Measurements from ENCODE around the gene ZDHHC11B. TPM values are rescaled to one million over a fixed set of nuclear protein-coding genes. Genes with fewer than 3 reads are reported as not detected.
"Not testable (repeated sequence)": the region's sequence is repeated elsewhere in the genome, so short reads cannot be mapped to it uniquely, and the experiment has no call there.

The ZDHHC11B gene
- total and polyA plus RNA-seq, 2 donors (not counting 1 experiment from before 2014, with no cell fraction given): 0.52 TPM; not detected in 1

DNA sequence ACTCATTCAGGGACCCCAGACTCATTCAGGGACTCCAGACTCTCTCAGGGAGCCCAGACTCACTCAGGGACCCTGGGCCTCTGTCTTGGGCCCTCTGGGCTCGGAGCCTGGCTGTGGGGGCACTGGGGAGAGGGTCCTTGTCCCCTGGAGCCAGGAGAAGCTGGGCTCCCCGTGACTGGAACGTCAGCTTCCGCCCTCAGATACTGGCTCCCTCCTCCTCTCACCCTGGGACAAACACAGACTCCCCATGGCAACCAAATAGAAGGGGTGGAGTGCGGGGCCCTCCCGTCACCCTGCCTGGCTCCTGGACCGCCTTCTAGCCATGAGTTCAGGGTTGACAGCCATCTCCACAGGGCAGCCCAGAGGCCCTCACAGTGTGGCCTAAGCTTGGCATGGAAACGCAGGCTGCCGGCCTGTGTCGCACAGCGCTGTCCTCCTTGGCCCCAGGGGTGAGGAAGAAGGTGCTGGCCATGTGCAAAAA is 27.6 kb downstream of the ZDHHC11B start:
- no peaks in the 10 kb centered on the region for H3K4me1 Mint-ChIP-seq
- H3K9me3 Mint-ChIP-seq (ENCODE audit: insufficient read depth): no peaks in the 10 kb centered on the region
- WGBS (ENCODE audit: insufficient coverage): 96% methylated on average over 10 of the region's 11 CpGs
- no peak overlapping the region for H3K27ac Mint-ChIP-seq
- H3K27ac ChIP-seq (ENCODE audit: low read length in 2 of 2): no peak overlapping the region
- no peaks in the 10 kb centered on the region for H3K4me1 ChIP-seq (ENCODE audit: control insufficient read depth in 2 of 2, insufficient read depth in 2 of 2, low read length in 2 of 2)
- no peak overlapping the region for H3K4me2 ChIP-seq (replicated peaks; ENCODE audit: low read depth, low read length, poor library complexity, severe bottlenecking)
- POLR2A ChIA-PET: no interaction called here
- TF ChIP-seq EZH2 (IDR thresholded peaks at IDR 0.05; ENCODE audit: borderline replicate concordance, insufficient read depth, low read depth, low read length, poor library complexity, severe bottlenecking): no peak
- TF ChIP-seq, protein P1, sequence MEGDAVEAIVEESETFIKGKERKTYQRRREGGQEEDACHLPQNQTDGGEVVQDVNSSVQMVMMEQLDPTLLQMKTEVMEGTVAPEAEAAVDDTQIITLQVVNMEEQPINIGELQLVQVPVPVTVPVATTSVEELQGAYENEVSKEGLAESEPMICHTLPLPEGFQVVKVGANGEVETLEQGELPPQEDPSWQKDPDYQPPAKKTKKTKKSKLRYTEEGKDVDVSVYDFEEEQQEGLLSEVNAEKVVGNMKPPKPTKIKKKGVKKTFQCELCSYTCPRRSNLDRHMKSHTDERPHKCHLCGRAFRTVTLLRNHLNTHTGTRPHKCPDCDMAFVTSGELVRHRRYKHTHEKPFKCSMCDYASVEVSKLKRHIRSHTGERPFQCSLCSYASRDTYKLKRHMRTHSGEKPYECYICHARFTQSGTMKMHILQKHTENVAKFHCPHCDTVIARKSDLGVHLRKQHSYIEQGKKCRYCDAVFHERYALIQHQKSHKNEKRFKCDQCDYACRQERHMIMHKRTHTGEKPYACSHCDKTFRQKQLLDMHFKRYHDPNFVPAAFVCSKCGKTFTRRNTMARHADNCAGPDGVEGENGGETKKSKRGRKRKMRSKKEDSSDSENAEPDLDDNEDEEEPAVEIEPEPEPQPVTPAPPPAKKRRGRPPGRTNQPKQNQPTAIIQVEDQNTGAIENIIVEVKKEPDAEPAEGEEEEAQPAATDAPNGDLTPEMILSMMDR (IDR thresholded peaks at IDR 0.05): no peak
- no peak overlapping the region for H3K4me3 Mint-ChIP-seq
- no peak overlapping the region for H3K9ac ChIP-seq (ENCODE audit: low read length)
- H3K36me3 ChIP-seq (replicated peaks in 1 of 2; ENCODE audit: control extremely low read depth in 1 of 2, control insufficient read depth in 1 of 2, extremely low read depth in 1 of 2, insufficient read depth in 2 of 2, low read length in 1 of 2): no peaks in the 10 kb centered on the region
- no peak for ATAC-seq (ENCODE audit: low read depth)
- no peak overlapping the region for H2AFZ ChIP-seq (ENCODE audit: insufficient read depth, low read depth, low read length, poor library complexity, severe bottlenecking)
- H3K27me3 Mint-ChIP-seq: peaks cover 14% of the 10 kb centered on the region
- intact Hi-C loops (cut with micrococcal nuclease): no loop called here
- CTCF ChIA-PET: no interaction called here
- H4K20me1 ChIP-seq (ENCODE audit: control insufficient read depth, insufficient read depth, low read length, poor library complexity, severe bottlenecking): no peaks in the 10 kb centered on the region
- H3K79me2 ChIP-seq (ENCODE audit: control insufficient read depth, insufficient read depth, low read length): no peaks in the 10 kb centered on the region
- H3K4me3 ChIP-seq (ENCODE audit: control extremely low read depth in 1 of 5, extremely low read depth in 1 of 5, insufficient read depth in 1 of 5, low read depth in 2 of 5, low read length in 4 of 5): no peak overlapping the region
- H3K9me3 ChIP-seq (ENCODE audit: control extremely low read depth in 1 of 3, control insufficient read depth in 2 of 3, insufficient read depth in 1 of 3, low read length in 2 of 3): no peaks in the 10 kb centered on the region
- DNase-seq: no peak
- H3K27me3 ChIP-seq (replicated peaks in 1 of 4; ENCODE audit: control extremely low read depth in 1 of 4, control insufficient read depth in 3 of 4, insufficient read depth in 4 of 4, low read length in 3 of 4): peaks cover 0 to 3% (median 0%) of the 10 kb centered on the region in 4 experiments

- intact Hi-C loops (cut with micrococcal nuclease): no loop called here
- no peak for DNase-seq
- no peak overlapping the region for H3K9ac ChIP-seq (ENCODE audit: low read length)
- H3K27me3 ChIP-seq (replicated peaks in 1 of 4; ENCODE audit: control extremely low read depth in 1 of 4, control insufficient read depth in 3 of 4, insufficient read depth in 4 of 4, low read length in 3 of 4): peaks cover 0 to 3% (median 0%) of the 10 kb centered on the region in 4 experiments
- H3K4me1 Mint-ChIP-seq: no peaks in the 10 kb centered on the region
- no peaks in the 10 kb centered on the region for H3K9me3 ChIP-seq (ENCODE audit: control extremely low read depth in 1 of 3, control insufficient read depth in 2 of 3, insufficient read depth in 1 of 3, low read length in 2 of 3)
- no peak overlapping the region for H2AFZ ChIP-seq (ENCODE audit: insufficient read depth, low read depth, low read length, poor library complexity, severe bottlenecking)
- H4K20me1 ChIP-seq (ENCODE audit: control insufficient read depth, insufficient read depth, low read length, poor library complexity, severe bottlenecking): no peaks in the 10 kb centered on the region
- no peak overlapping the region for H3K27ac Mint-ChIP-seq
- no peak overlapping the region for H3K27ac ChIP-seq (ENCODE audit: low read length in 2 of 2)
- ChIA-PET CTCF (no interaction called here), POLR2A (no interaction called here)
- WGBS (ENCODE audit: insufficient coverage): 84% methylated on average over 3 of the region's 10 CpGs
- H3K36me3 ChIP-seq (replicated peaks in 1 of 2; ENCODE audit: control extremely low read depth in 1 of 2, control insufficient read depth in 1 of 2, extremely low read depth in 1 of 2, insufficient read depth in 2 of 2, low read length in 1 of 2): no peaks in the 10 kb centered on the region
- no peaks in the 10 kb centered on the region for H3K9me3 Mint-ChIP-seq (ENCODE audit: insufficient read depth)
- H3K4me2 ChIP-seq (replicated peaks; ENCODE audit: low read depth, low read length, poor library complexity, severe bottlenecking): no peak overlapping the region
- H3K4me1 ChIP-seq (ENCODE audit: control insufficient read depth in 2 of 2, insufficient read depth in 2 of 2, low read length in 2 of 2): no peaks in the 10 kb centered on the region
- no peak overlapping the region for H3K4me3 ChIP-seq (ENCODE audit: control extremely low read depth in 1 of 5, extremely low read depth in 1 of 5, insufficient read depth in 1 of 5, low read depth in 2 of 5, low read length in 4 of 5)
- no peaks in the 10 kb centered on the region for H3K79me2 ChIP-seq (ENCODE audit: control insufficient read depth, insufficient read depth, low read length)
- peaks cover 14% of the 10 kb centered on the region for H3K27me3 Mint-ChIP-seq
- no peak overlapping the region for H3K4me3 Mint-ChIP-seq
- TF ChIP-seq EZH2 (IDR thresholded peaks at IDR 0.05; ENCODE audit: borderline replicate concordance, insufficient read depth, low read depth, low read length, poor library complexity, severe bottlenecking): no peak
- TF ChIP-seq, protein P1 (IDR thresholded peaks at IDR 0.05): no peak
- ATAC-seq (ENCODE audit: low read depth): no peak
Observed at GRCh38 chr5:756171-756570, 28.4 kb downstream of the ZDHHC11B start.

DNA sequence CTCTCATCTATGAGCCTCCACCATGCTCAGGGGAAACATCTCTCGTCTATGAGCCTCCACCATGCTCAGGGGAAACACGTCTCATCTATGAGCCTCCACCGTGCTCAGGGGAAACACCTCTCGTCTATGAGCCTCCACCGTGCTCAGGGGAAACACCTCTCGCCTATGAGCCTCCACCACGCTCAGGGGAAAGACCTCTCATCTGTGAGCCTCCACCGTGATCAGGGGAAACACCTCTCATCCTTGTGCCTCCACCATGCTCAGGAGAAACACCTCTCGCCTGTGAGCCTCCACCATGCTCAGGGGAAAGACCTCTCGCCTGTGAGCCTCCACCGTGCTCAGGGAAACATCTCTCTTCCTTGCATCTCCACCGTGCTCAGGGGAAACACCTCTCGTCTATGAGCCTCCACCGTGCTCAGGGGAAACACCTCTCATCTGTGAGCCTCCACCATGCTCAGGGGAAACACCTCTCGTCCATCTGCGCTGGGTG is 30.3 kb downstream of the ZDHHC11B start:
- H3K4me3 Mint-ChIP-seq; H3K4me2 ChIP-seq (replicated peaks; ENCODE audit: low read depth, low read length, poor library complexity, severe bottlenecking); H3K36me3 ChIP-seq (replicated peaks in 1 of 2; ENCODE audit: control extremely low read depth in 1 of 2, control insufficient read depth in 1 of 2, extremely low read depth in 1 of 2, insufficient read depth in 2 of 2, low read length in 1 of 2); H3K9me3 ChIP-seq (ENCODE audit: control extremely low read depth in 1 of 3, control insufficient read depth in 2 of 3, insufficient read depth in 1 of 3, low read length in 2 of 3); H3K9me3 Mint-ChIP-seq (ENCODE audit: insufficient read depth); CTCF ChIA-PET; H3K27ac Mint-ChIP-seq; H3K4me1 ChIP-seq (ENCODE audit: control insufficient read depth in 2 of 2, insufficient read depth in 2 of 2, low read length in 2 of 2); H2AFZ ChIP-seq (ENCODE audit: insufficient read depth, low read depth, low read length, poor library complexity, severe bottlenecking); H3K9ac ChIP-seq (ENCODE audit: low read length); H3K4me1 Mint-ChIP-seq; H3K4me3 ChIP-seq (ENCODE audit: control extremely low read depth in 1 of 5, extremely low read depth in 1 of 5, insufficient read depth in 1 of 5, low read depth in 2 of 5, low read length in 4 of 5); H4K20me1 ChIP-seq (ENCODE audit: control insufficient read depth, insufficient read depth, low read length, poor library complexity, severe bottlenecking); H3K79me2 ChIP-seq (ENCODE audit: control insufficient read depth, insufficient read depth, low read length); H3K27me3 ChIP-seq (replicated peaks in 1 of 4; ENCODE audit: control extremely low read depth in 1 of 4, control insufficient read depth in 3 of 4, insufficient read depth in 4 of 4, low read length in 3 of 4); H3K27ac ChIP-seq (ENCODE audit: low read length in 2 of 2); POLR2A ChIA-PET; ATAC-seq (ENCODE audit: low read depth); intact Hi-C loops (cut with micrococcal nuclease); DNase-seq: not testable (repeated sequence)
- peaks cover 12% of the 10 kb centered on the region for H3K27me3 Mint-ChIP-seq
- no CpG with 5 or more reads among the region's 16 CpGs for WGBS (ENCODE audit: insufficient coverage)
